ENCODE results near the gene C19orf73.
A peak's percentile ranks its signal among the peaks of the same experiment; 100 is the strongest.
"Not testable (repeated sequence)": the region's sequence is repeated elsewhere in the genome, so short reads cannot be mapped to it uniquely, and the experiment has no call there.

The C19orf73 gene

GRCh38 chr19:49148784-49149651 is 30.1 kb upstream of the C19orf73 start:
- DNase-seq (ENCODE audit: low spot score): peak; percentile 87

GRCh38 chr19:49148044-49148682 is 29.2 kb upstream of the C19orf73 start:
- DNase-seq (ENCODE audit: low spot score): no peak

GRCh38 chr19:49146408-49146770 is 27.4 kb upstream of the C19orf73 start:
- DNase-seq (ENCODE audit: low spot score): not testable (repeated sequence)

GRCh38 chr19:49145573-49146407 is 26.8 kb upstream of the C19orf73 start:
- peak; percentile 76 for DNase-seq (ENCODE audit: low spot score)

- DNase-seq (ENCODE audit: low spot score): peak; percentile 90
Observed at GRCh38 chr19:49142866-49143335, 24.0 kb upstream of the C19orf73 start.

- no peak for DNase-seq (ENCODE audit: low spot score)
Observed at GRCh38 chr19:49141352-49141751, 22.4 kb upstream of the C19orf73 start.

GRCh38 chr19:49140951-49141350 is 22.0 kb upstream of the C19orf73 start:
- no peak for DNase-seq (ENCODE audit: low spot score)

GRCh38 chr19:49136771-49137171 is 17.8 kb upstream of the C19orf73 start:
- DNase-seq (ENCODE audit: low spot score): no peak

- DNase-seq (ENCODE audit: low spot score): no peak
Observed at GRCh38 chr19:49135686-49136085, 16.7 kb upstream of the C19orf73 start.

GRCh38 chr19:49133621-49134454 is 14.9 kb upstream of the C19orf73 start:
- peak; percentile 78 for DNase-seq (ENCODE audit: low spot score)

- no peak for DNase-seq (ENCODE audit: low spot score)
Observed at GRCh38 chr19:49132974-49133609, 14.1 kb upstream of the C19orf73 start.

GRCh38 chr19:49130325-49130724 is 11.4 kb upstream of the C19orf73 start:
- DNase-seq (ENCODE audit: low spot score): no peak

- peak; percentile 74 for DNase-seq (ENCODE audit: low spot score)
Observed at GRCh38 chr19:49129238-49129583, 10.3 kb upstream of the C19orf73 start.

- DNase-seq (ENCODE audit: low spot score): no peak
Observed at GRCh38 chr19:49128545-49129237, 9.7 kb upstream of the C19orf73 start.

GRCh38 chr19:49127674-49128544 is 9.0 kb upstream of the C19orf73 start:
- peak; percentile 95 for DNase-seq (ENCODE audit: low spot score)

GRCh38 chr19:49127225-49127624 is 8.3 kb upstream of the C19orf73 start:
- not testable (repeated sequence) for DNase-seq (ENCODE audit: low spot score)

- no peak for DNase-seq (ENCODE audit: low spot score)
Observed at GRCh38 chr19:49126575-49126974, 7.6 kb upstream of the C19orf73 start.

GRCh38 chr19:49125025-49125731 is 6.2 kb upstream of the C19orf73 start:
- peak; percentile 40 for DNase-seq (ENCODE audit: low spot score)

GRCh38 chr19:49123285-49123684 is 4.3 kb upstream of the C19orf73 start:
- DNase-seq (ENCODE audit: low spot score): not testable (repeated sequence)

All from iPS-NIHi11 (cell line).